Measurements from ENCODE around the gene SMIM38.

The SMIM38 gene

GRCh38 chr11:69193629-69194028, 37.9 kb downstream of the SMIM38 start:
- DNase-seq (ENCODE audit: insufficient read length, low spot score): no peak
- no peak for FAIRE-seq
- no peak for TF ChIP-seq CTCF (IDR thresholded peaks at IDR 0.05; ENCODE audit: insufficient read depth, missing control alignments)

GRCh38 chr11:69194396-69194795, 38.7 kb downstream of the SMIM38 start:
- no peak for DNase-seq (ENCODE audit: insufficient read length, low spot score)
- no peak for FAIRE-seq
- TF ChIP-seq CTCF (IDR thresholded peaks at IDR 0.05; ENCODE audit: insufficient read depth, missing control alignments): no peak

- no peak for TF ChIP-seq CTCF (IDR thresholded peaks at IDR 0.05; ENCODE audit: insufficient read depth, missing control alignments)
- DNase-seq (ENCODE audit: insufficient read length, low spot score) (no peak), FAIRE-seq (no peak)
Measured at GRCh38 chr11:69194956-69195355, 39.2 kb downstream of the SMIM38 start.

GRCh38 chr11:69195824-69196782, 40.4 kb downstream of the SMIM38 start:
- DNase-seq (ENCODE audit: insufficient read length, low spot score) (no peak), FAIRE-seq (no peak)
- TF ChIP-seq CTCF (IDR thresholded peaks at IDR 0.05; ENCODE audit: insufficient read depth, missing control alignments): no peak

- DNase-seq (ENCODE audit: insufficient read length, low spot score) (no peak), FAIRE-seq (no peak)
- TF ChIP-seq CTCF (IDR thresholded peaks at IDR 0.05; ENCODE audit: insufficient read depth, missing control alignments): no peak
Measured at GRCh38 chr11:69196783-69197169, 41.0 kb downstream of the SMIM38 start.

GRCh38 chr11:69198891-69199582, 43.3 kb downstream of the SMIM38 start:
- DNase-seq (ENCODE audit: insufficient read length, low spot score) (no peak), FAIRE-seq (no peak)
- TF ChIP-seq CTCF (IDR thresholded peaks at IDR 0.05; ENCODE audit: insufficient read depth, missing control alignments): no peak
